GM18519 (cell line): ENCODE results near the gene NPSR1.
"Not testable (repeated sequence)": the region's sequence is repeated elsewhere in the genome, so short reads cannot be mapped to it uniquely, and the experiment has no call there.

ENCODE experiments used
- ATAC-seq: cut with Tn5 transposase; IDR thresholded peaks from one replicate; pipeline ENCODE4 v1.9.1; 2021; ENCODE audit warnings: mild to moderate bottlenecking, moderate library complexity; ENCODE audit not compliant: unreplicated experiment, low FRiP score

The NPSR1 gene

GRCh38 chr7:34756025-34756437, 98.0 kb downstream of the NPSR1 start:
- no peak for ATAC-seq

DNA sequence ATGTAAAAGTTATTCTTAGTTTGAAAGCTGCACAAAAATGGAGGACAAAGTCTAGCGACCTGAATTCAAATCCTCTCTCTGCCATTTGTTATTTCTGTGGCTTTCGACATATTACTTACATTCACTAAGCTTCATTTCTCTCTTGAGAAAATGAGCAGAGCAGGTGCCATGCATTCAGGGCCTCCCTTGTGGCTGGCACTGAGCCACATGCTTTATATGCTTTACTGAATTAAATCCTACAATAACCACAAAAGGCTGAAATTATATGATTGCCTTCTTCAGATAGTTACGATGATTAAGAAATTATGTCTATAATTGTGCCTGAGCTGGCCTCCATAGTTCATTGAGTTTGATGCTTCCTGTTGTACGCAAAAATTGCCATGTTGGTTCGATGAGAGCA, 98.7 kb downstream of the NPSR1 start:
- no peak for ATAC-seq

DNA sequence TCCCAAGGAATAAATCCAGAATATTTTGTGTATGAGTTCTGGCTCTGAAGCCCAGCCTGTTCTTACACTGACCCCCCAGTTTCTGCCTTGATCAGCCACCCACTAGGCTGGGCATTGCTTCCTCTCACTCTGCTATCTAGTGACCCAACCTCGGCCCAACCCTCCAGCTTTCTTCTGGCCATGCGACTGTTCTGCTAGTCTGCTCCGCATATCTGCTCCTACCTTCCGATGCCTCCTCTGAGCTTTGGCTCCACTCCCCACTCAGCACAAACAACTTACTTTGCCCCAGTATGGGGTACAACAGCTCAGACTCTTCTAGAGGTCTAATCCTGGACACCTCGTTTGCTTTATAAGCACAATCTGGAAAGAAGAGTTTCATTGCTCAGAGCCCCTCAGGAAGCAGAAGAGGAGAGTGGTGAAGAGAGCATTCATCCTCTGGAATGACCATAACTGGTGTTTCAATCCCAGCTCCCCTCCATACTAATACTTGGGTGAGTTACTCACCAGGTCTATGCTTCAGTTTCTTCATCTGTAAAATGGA, 99.6 kb downstream of the NPSR1 start:
- no peak for ATAC-seq

- ATAC-seq, result no peak
Measured at GRCh38 chr7:34758111-34758601, 100.1 kb downstream of the NPSR1 start.

- ATAC-seq, result no peak
Measured at GRCh38 chr7:34759477-34760125, 101.6 kb downstream of the NPSR1 start.

GRCh38 chr7:34760271-34760670, 102.3 kb downstream of the NPSR1 start:
- ATAC-seq, result no peak

- ATAC-seq, result no peak
Measured at GRCh38 chr7:34761206-34761605, 103.2 kb downstream of the NPSR1 start.

GRCh38 chr7:34761627-34762026, 103.6 kb downstream of the NPSR1 start:
- ATAC-seq, result no peak

DNA sequence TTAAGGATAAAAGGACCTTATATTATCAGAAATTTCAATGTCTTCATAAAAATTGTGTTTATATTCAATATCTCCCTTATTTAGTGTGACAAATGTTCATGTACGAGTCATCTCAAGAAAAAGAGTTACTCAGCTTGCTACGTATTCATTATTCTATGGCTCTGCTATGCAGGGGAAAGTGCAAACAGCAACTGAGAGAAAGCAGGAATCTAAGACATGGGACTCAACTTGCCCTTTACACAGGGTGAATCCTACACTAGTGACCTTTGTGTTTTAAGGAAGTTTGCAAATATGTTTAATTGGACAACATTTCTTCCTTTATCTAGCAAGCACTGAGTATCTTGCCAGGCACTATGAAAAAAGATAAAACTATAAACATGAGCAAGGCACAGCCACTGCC, 104.7 kb downstream of the NPSR1 start:
- no peak for ATAC-seq

- ATAC-seq, result no peak
Measured at GRCh38 chr7:34772296-34772938, 114.4 kb downstream of the NPSR1 start.

DNA sequence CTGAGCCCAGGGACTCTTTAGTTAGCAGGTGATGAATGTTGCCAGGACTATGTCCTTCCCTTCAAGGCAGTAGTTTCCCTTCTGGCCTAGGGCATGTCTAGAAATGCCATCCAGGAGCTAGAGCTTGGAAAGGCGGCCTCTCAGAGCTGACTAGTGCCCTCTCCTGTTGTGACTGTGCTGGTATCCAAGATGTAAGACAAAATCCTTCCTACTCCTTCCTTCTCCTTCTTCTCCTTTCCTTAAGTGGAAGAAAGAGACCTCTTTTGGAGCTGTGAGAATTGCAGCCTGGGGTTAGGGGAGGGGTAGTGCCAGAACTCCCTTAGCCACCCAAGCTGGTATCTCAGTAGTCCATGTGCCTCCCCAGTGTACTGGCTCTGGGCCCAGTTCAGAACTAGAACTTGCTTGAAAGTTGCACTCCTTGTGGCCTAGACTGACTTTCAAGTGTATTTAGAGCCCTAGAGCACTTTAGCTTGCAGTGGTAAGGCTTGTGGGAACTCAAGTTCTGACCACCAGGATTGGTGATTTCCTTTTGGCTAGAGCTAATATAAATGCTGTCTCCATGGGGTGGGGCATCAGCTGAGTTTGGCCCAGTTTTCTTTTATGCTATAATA, 118.8 kb downstream of the NPSR1 start:
- ATAC-seq, result no peak

- ATAC-seq, result no peak
Measured at GRCh38 chr7:34780546-34780945, 122.5 kb downstream of the NPSR1 start.

DNA sequence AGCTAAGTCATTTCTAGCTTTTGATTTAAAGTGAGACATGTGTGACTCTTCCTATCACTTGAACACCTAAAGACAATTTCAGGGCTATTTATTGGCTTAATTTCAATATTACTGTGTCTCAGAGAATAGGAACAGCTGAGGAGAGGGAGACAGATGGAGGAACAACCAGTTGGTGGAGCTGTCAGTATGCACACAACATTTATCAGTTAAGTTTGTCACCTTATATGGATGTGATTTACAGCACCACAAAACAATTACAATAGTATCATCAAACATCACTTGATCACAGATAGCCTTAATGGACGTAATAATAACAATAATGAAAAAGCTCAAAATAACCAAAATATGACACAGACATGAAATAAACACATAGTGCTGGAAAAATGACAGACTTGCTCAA, 129.6 kb downstream of the NPSR1 start:
- no peak for ATAC-seq

GRCh38 chr7:34806831-34807230, 148.8 kb downstream of the NPSR1 start:
- no peak for ATAC-seq

GRCh38 chr7:34807548-34808340, 149.7 kb downstream of the NPSR1 start:
- no peak for ATAC-seq

- not testable (repeated sequence) for ATAC-seq
Measured at GRCh38 chr7:34814203-34814842, 156.3 kb downstream of the NPSR1 start.

DNA sequence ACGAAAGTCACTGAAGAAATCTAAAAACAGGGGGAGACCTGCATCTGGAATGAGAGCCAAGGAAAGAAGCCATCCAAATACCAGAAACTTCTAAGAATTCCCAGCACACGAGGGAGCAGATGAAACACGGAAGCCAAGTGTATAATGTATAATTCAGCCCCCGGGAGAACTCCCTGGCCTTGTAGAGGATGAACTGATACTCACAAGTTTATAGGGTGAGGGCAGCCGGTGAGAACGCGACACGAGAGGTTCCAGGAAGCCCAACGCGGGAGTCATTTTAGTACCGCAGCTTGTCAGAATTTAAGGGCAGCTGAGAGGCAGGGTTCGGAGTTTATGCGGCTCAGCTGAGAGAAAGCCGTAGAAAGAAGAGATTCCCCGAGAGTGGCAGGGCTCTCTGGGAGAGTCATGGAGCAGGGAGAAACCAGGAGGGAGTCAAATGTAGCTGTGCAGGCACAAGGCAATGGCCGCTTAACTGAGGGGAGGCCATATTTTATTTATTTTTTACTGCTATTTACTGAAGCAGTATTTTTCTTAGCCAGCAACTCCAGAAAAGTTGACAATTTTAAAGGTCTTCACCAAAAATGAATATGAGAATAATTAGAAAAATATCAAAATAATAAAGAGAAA, 164.0 kb downstream of the NPSR1 start:
- ATAC-seq, result no peak

- ATAC-seq, result peak; percentile 82
Measured at GRCh38 chr7:34823650-34824258, 165.7 kb downstream of the NPSR1 start.

- no peak for ATAC-seq
Measured at GRCh38 chr7:34825221-34825620, 167.2 kb downstream of the NPSR1 start.
